Brain microvascular endothelial cell (primary cell): ENCODE results near the gene RASA4B.
"Not testable (repeated sequence)": the region's sequence is repeated elsewhere in the genome, so short reads cannot be mapped to it uniquely, and the experiment has no call there.

Experiments
- DNase-seq: peaks from one replicate; pipeline ENCODE4 v3.0.0-alpha.2; 2020
- H3K27ac ChIP-seq: fragments of 250-450 bp; sonication (Bioruptor Pico); 2 replicates; pipeline ENCODE4 v1.5.1; 2020; ENCODE audit warnings: mild to moderate bottlenecking, moderate library complexity
- H3K27me3 ChIP-seq: fragments of 250-450 bp; sonication (Bioruptor Pico); replicated peaks from 2 replicates; pipeline ENCODE4 v1.5.1; 2020; ENCODE audit warnings: mild to moderate bottlenecking
- H3K36me3 ChIP-seq: fragments of 250-450 bp; sonication (Bioruptor Pico); replicated peaks from 2 replicates; pipeline ENCODE4 v1.5.1; 2020; ENCODE audit warnings: mild to moderate bottlenecking
- H3K4me3 ChIP-seq: 2 replicates; pipeline ENCODE4 v1.5.1; 2011; ENCODE audit warnings: low read depth, mild to moderate bottlenecking, control low read depth, low read length, moderate library complexity
- CTCF ChIP-seq: IDR thresholded peaks from 2 replicates; pipeline ENCODE4 v1.5.1; 2011; ENCODE audit warnings: low read depth, mild to moderate bottlenecking, moderate library complexity, low read length, control low read depth, inconsistent platforms; ENCODE audit errors: missing control alignments
- in situ Hi-C: cut with HindIII; loops from 2 replicates; pipeline ENCODE4 v1.10.0; 2017; ENCODE audit warnings: low sequenced_read_pairs, low pct_ligation_motif_present

The RASA4B gene

GRCh38 chr7:102496861-102497260, 20.7 kb downstream of the RASA4B start:
- H3K4me3 ChIP-seq, in situ Hi-C loops, H3K27me3 ChIP-seq, H3K27ac ChIP-seq, DNase-seq, H3K36me3 ChIP-seq: not testable (repeated sequence)

- in situ Hi-C loops, H3K27me3 ChIP-seq, H3K27ac ChIP-seq, H3K4me3 ChIP-seq, H3K36me3 ChIP-seq, DNase-seq: not testable (repeated sequence)
Observed at GRCh38 chr7:102494473-102495149, 23.0 kb downstream of the RASA4B start.

GRCh38 chr7:102494026-102494425, 23.6 kb downstream of the RASA4B start:
- H3K27me3 ChIP-seq, DNase-seq, in situ Hi-C loops, H3K27ac ChIP-seq, H3K36me3 ChIP-seq, H3K4me3 ChIP-seq: not testable (repeated sequence)

- H3K4me3 ChIP-seq, H3K27ac ChIP-seq, H3K27me3 ChIP-seq, in situ Hi-C loops, DNase-seq, H3K36me3 ChIP-seq: not testable (repeated sequence)
Observed at GRCh38 chr7:102493220-102493935, 24.2 kb downstream of the RASA4B start.

- H3K4me3 ChIP-seq, H3K27me3 ChIP-seq, in situ Hi-C loops, H3K36me3 ChIP-seq, H3K27ac ChIP-seq: not testable (repeated sequence)
- DNase-seq, result peak; percentile 37
Observed at GRCh38 chr7:102490529-102491075, 27.0 kb downstream of the RASA4B start.

GRCh38 chr7:102484317-102484716, 33.3 kb downstream of the RASA4B start:
- H3K36me3 ChIP-seq, DNase-seq, in situ Hi-C loops, H3K4me3 ChIP-seq, H3K27ac ChIP-seq, H3K27me3 ChIP-seq: not testable (repeated sequence)

GRCh38 chr7:102481962-102482361, 35.6 kb downstream of the RASA4B start:
- in situ Hi-C loops, H3K36me3 ChIP-seq, H3K27ac ChIP-seq, DNase-seq, H3K4me3 ChIP-seq, H3K27me3 ChIP-seq: not testable (repeated sequence)

- H3K27ac ChIP-seq, H3K27me3 ChIP-seq, H3K4me3 ChIP-seq, in situ Hi-C loops, H3K36me3 ChIP-seq: not testable (repeated sequence)
- peak; percentile 49 for DNase-seq
- TF ChIP-seq CTCF, result peak; percentile 50
Observed at GRCh38 chr7:102479982-102480637, 37.5 kb downstream of the RASA4B start.

- in situ Hi-C loops, H3K27me3 ChIP-seq: not testable (repeated sequence)
Observed at GRCh38 chr7:102479209-102479584, 38.4 kb downstream of the RASA4B start.

GRCh38 chr7:102478314-102479208, 39.0 kb downstream of the RASA4B start, which contains the start of gene POLR2J:
Gene POLR2J (minus strand): TSS chr7:102478922. CDS start chr7:102478860, 62 bp downstream.
- H3K27me3 ChIP-seq, in situ Hi-C loops, H3K36me3 ChIP-seq: not testable (repeated sequence)
- Histone ChIP-seq H3K27ac (peak within 1 kb of the TSS; percentile 47), H3K4me3 (peak within 1 kb of the TSS; percentile 43)
- DNase-seq, result peak; percentile 86

More at GRCh38 chr7:102479209-102479584, 38.4 kb downstream of the RASA4B start:
- H3K4me3 ChIP-seq, H3K36me3 ChIP-seq, H3K27ac ChIP-seq, DNase-seq: not testable (repeated sequence)

GRCh38 chr7:102474736-102475435, 42.7 kb downstream of the RASA4B start:
- H3K27me3 ChIP-seq, H3K4me3 ChIP-seq, DNase-seq, in situ Hi-C loops, H3K27ac ChIP-seq: not testable (repeated sequence)
- peaks cover 21% of the 10 kb centered on the region for H3K36me3 ChIP-seq

- H3K36me3 ChIP-seq, result peaks cover 21% of the 10 kb centered on the region
- H3K27me3 ChIP-seq, H3K27ac ChIP-seq, H3K4me3 ChIP-seq, DNase-seq, in situ Hi-C loops: not testable (repeated sequence)
Observed at GRCh38 chr7:102474116-102474515, 43.5 kb downstream of the RASA4B start.
